HUDEP-2 (cell line): ENCODE measurements around the gene SERPINB1.
A peak's percentile ranks its signal among the peaks of the same experiment; 100 is the strongest.
"Not testable (repeated sequence)": the region's sequence is repeated elsewhere in the genome, so short reads cannot be mapped to it uniquely, and the experiment has no call there.

ENCODE experiments used
- DNase-seq, 76 experiments: peaks; one replicate each; lab custom pipeline; 2025; ENCODE audit not compliant: unreplicated experiment in 76 of 76; lab: John Stamatoyannopoulos, UW

Gene SERPINB1

GRCh38 chr6:2866171-2866846 is 24.6 kb upstream of the SERPINB1 start:
- DNase-seq: no peak

GRCh38 chr6:2865694-2866151 is 24.1 kb upstream of the SERPINB1 start:
- DNase-seq: no peak

- DNase-seq: no peak
Measured at GRCh38 chr6:2865270-2865669, 23.6 kb upstream of the SERPINB1 start.

GRCh38 chr6:2863901-2864300 is 22.2 kb upstream of the SERPINB1 start:
- no peak for DNase-seq

- DNase-seq: no peak
Measured at GRCh38 chr6:2862712-2863181, 21.1 kb upstream of the SERPINB1 start.

- no peak for DNase-seq
Measured at GRCh38 chr6:2861822-2862164, 20.1 kb upstream of the SERPINB1 start.

- DNase-seq: no peak
Measured at GRCh38 chr6:2861060-2861821, 19.6 kb upstream of the SERPINB1 start.

- DNase-seq: not testable (repeated sequence)
Measured at GRCh38 chr6:2860706-2861059, 19.0 kb upstream of the SERPINB1 start.

- not testable (repeated sequence) for DNase-seq
Measured at GRCh38 chr6:2859798-2860705, 18.4 kb upstream of the SERPINB1 start.

GRCh38 chr6:2859185-2859700 is 17.6 kb upstream of the SERPINB1 start:
- no peak for DNase-seq

GRCh38 chr6:2857580-2858337 is 16.1 kb upstream of the SERPINB1 start:
- peak in 67 of 76 experiments; percentile 13 to 90 (median 60) for DNase-seq

GRCh38 chr6:2857185-2857579 is 15.5 kb upstream of the SERPINB1 start:
- DNase-seq: no peak

- no peak for DNase-seq
Measured at GRCh38 chr6:2855061-2855519, 13.4 kb upstream of the SERPINB1 start.

- DNase-seq: no peak
Measured at GRCh38 chr6:2854396-2854982, 12.8 kb upstream of the SERPINB1 start.

- DNase-seq: no peak
Measured at GRCh38 chr6:2853769-2854395, 12.2 kb upstream of the SERPINB1 start.

- DNase-seq: not testable (repeated sequence)
Measured at GRCh38 chr6:2853378-2853768, 11.7 kb upstream of the SERPINB1 start.

GRCh38 chr6:2852921-2853322 is 11.3 kb upstream of the SERPINB1 start:
- DNase-seq: no peak

- DNase-seq: no peak
Measured at GRCh38 chr6:2852514-2852855, 10.8 kb upstream of the SERPINB1 start.

- DNase-seq: no peak
Measured at GRCh38 chr6:2851727-2852513, 10.3 kb upstream of the SERPINB1 start.
